ENCODE results near the gene QRICH2. TPM values are rescaled to one million over a fixed set of nuclear protein-coding genes. Genes with fewer than 3 reads are reported as not detected.
"Not testable (repeated sequence)": the region's sequence is repeated elsewhere in the genome, so short reads cannot be mapped to it uniquely, and the experiment has no call there.

Gene QRICH2
- total RNA-seq, 1 donor from 2014 or later, result 10.6 TPM

DNA sequence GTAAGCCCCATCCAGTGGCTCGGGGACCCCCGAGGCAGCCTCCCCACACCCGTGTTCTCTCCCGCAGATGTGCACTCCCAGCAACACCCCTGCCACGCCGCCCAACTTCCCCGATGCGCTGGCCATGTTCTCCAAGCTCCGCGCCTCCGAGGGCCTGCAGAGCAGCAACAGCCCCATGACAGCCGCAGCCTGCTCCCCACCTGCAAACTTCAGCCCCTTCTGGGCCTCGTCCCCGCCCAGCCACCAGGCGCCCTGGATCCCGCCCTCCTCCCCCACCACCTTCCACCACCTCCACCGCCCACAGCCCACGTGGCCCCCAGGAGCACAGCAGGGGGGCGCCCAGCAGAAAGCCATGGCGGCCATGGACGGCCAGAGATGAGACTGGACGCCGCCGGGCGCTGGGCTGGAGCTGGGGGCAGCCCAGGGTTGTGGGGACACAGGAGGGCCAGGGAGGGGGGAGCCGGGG is 37.9 kb downstream of the QRICH2 start:
- TF ChIP-seq, protein P1, sequence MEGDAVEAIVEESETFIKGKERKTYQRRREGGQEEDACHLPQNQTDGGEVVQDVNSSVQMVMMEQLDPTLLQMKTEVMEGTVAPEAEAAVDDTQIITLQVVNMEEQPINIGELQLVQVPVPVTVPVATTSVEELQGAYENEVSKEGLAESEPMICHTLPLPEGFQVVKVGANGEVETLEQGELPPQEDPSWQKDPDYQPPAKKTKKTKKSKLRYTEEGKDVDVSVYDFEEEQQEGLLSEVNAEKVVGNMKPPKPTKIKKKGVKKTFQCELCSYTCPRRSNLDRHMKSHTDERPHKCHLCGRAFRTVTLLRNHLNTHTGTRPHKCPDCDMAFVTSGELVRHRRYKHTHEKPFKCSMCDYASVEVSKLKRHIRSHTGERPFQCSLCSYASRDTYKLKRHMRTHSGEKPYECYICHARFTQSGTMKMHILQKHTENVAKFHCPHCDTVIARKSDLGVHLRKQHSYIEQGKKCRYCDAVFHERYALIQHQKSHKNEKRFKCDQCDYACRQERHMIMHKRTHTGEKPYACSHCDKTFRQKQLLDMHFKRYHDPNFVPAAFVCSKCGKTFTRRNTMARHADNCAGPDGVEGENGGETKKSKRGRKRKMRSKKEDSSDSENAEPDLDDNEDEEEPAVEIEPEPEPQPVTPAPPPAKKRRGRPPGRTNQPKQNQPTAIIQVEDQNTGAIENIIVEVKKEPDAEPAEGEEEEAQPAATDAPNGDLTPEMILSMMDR (IDR thresholded peaks at IDR 0.05), result no peak
- Histone ChIP-seq H3K9me3 (no peaks in the 10 kb centered on the region), H3K4me1 (peaks cover 2 to 30% of the 10 kb centered on the region in 2 donors), H3K27ac (no peak overlapping the region), H3K27me3 (no peaks in the 10 kb centered on the region), H3K36me3 (peaks cover 8 to 15% of the 10 kb centered on the region in 2 donors), H3K4me3 (no peak overlapping the region)
- intact Hi-C loops (cut with DNase I), result loop anchor here (10.0 kb wide), 1 partner anchor 365 kb away; the partner anchor contains the start of gene MRPL38
- DNase-seq (ENCODE audit: low spot score in 2 of 2), result no peak

DNA sequence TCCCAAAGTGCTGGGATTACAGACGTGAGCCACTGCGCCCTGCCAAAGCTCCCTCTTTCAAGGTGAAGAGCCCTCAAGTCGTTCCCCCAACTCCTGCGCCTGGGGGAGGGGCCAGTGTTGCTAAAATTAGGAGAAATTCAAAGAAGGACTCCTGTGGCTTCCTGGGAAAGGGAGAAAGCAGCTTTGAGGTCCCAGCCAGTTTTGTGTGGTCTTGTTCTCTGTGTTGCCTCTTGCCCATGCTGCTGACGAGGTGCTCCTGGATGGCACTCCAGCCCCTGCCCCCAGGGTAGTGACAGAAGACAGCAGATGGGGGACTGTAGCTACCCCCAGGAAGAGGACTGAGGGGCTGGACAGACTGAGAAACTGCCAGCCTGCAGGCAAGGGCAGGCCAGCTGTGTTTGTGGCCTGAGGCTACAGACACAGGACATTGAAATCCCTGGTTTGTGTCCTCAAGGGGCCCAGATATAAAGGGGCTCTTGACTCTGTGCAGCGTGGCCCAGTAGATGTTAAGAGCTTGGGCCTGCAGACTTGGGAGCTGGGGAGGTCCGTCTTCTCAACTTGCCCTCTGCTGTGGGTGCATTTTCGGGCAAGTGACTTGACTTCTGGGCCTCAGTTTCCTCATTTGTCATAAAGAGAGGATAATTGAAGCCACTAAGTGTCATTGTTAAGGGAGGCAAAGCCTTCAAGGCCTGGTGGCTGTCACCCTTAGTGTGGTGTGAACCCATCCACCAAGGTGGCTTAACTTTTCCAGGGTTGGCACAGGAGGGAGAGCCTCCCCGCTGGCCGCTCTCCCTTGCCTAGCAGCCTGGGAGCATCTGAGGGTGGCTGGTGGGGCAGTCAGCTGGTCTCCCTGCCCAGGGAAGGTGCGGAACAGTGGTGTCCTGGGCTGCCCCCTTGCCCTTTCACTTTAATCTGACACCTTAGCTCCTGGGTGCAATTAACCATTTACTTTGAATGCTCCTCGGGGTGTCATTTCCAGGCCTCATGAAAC is 38.8 kb downstream of the QRICH2 start:
- H3K36me3 ChIP-seq, result peaks cover 8 to 15% of the 10 kb centered on the region in 2 donors
- DNase-seq (ENCODE audit: low spot score in 2 of 2), result no peak
- TF ChIP-seq, protein P1 (IDR thresholded peaks at IDR 0.05), result no peak
- H3K4me3 ChIP-seq, result no peak overlapping the region
- H3K27ac ChIP-seq, result peak overlapping the region; percentile 55 to 90
- peaks cover 2 to 33% of the 10 kb centered on the region in 2 donors for H3K4me1 ChIP-seq
- H3K27me3 ChIP-seq, result no peaks in the 10 kb centered on the region
- H3K9me3 ChIP-seq, result no peaks in the 10 kb centered on the region
- intact Hi-C loops (cut with DNase I), result loop anchor here (10.0 kb wide), 2 partner anchors 294 to 1234 kb away; partner anchors contain the start of genes ACOX1 and TEN1

DNA sequence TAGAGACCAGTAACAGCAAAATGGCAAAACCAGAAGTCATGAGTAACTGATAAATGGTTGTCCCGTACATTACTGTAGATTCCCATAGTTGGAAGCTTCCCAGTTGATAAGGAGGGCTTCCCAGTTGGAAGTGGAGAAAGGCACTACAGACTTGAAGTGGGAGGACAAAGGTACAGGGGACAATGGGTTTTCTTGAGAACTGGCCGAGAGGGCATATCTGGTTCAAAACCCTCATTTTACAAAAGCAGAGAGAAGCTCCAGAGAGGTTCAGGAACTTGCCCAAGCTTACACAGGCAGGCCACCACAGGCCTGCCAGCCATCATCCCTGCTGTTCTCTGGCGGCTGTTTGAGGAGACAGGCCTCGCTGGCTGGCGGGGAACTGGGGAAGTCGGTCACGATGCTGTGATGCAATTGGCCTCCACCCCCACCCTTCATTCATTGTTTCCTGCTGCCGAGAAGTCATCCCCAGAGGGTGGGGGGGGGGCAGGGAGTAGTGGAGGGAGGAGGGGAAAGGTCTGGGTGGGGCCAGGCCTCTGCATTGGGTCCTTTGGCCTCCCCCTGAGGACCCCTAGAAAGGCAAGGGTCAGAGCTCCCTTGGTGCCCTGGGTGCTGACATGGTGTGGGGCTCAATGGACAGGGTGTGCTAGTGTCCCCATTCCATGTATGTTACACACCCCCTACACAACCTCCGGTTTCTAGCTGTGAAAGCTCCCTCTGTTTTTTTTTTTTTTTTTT is 39.9 kb downstream of the QRICH2 start:
- no peaks in the 10 kb centered on the region for H3K9me3 ChIP-seq
- peaks cover 8 to 15% of the 10 kb centered on the region in 2 donors for H3K36me3 ChIP-seq
- H3K4me3 ChIP-seq, result peak overlapping the region in 1 of 2 donors; percentile 17
- peak overlapping the region; percentile 55 to 90 for H3K27ac ChIP-seq
- peak; percentile 67 to 87 for DNase-seq (ENCODE audit: low spot score in 2 of 2)
- TF ChIP-seq, protein P1 (IDR thresholded peaks at IDR 0.05), result no peak
- peaks cover 2 to 42% of the 10 kb centered on the region in 2 donors for H3K4me1 ChIP-seq
- intact Hi-C loops (cut with DNase I), result loop anchor here (10.0 kb wide), 2 partner anchors 293 to 1233 kb away; partner anchors contain the start of genes ACOX1 and TEN1
- no peaks in the 10 kb centered on the region for H3K27me3 ChIP-seq

DNA sequence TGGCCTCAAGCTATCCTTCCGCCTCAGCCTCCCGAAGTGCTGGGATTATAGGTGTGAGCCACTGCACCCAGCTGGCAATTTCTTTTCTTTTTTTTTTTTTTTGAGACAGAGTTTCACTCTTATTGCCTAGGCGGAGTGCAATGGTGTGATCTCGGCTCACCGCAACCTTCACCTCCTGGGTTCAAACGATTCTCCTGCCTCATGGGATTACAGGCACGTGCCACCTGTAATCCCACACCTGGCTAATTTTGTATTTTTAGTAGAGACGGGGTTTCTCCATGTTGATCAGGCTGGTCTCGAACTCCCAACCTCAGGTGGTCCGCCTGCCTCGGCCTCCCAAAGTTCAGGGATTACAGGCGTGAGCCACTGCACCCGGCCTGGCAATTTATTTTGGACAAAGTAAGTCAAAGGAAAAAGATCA is 40.5 kb downstream of the QRICH2 start:
- H3K9me3 ChIP-seq; H3K27me3 ChIP-seq; DNase-seq (ENCODE audit: low spot score in 2 of 2): not testable (repeated sequence)
- Histone ChIP-seq H3K4me1 (peaks cover 2 to 41% of the 10 kb centered on the region in 2 donors), H3K4me3 (peak overlapping the region in 1 of 2 donors; percentile 17), H3K36me3 (peaks cover 8 to 15% of the 10 kb centered on the region in 2 donors), H3K27ac (peak overlapping the region; percentile 55 to 90)
- intact Hi-C loops (cut with DNase I), result loop anchor here (10.0 kb wide), 2 partner anchors 293 to 1233 kb away; partner anchors contain the start of genes ACOX1 and TEN1

DNA sequence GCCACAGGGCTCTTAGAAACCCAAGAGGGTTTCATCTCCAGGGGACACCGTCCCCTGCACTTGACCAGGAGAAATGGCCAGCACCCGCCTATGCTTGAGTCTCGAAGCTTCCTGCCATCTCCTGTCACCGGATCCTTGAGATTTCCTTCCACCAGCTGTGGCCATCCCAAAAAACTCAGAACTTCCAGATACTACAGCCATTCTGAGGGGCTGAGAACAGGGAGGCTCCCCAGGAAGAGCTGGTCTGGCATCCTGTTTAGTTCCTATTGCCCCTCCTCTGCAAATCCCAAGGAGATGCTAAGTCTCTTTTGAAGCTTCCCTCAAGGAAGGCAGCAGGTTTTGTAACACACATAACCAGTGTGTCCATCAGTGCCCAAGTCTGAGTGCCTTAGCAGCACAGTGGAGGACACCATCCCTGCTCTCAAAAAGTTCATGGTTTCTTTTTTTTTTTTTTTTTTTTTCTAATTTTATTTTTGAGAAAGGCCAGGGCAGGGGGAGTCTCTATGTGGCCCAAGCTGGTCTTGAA is 41.0 kb downstream of the QRICH2 start:
- peaks cover 8 to 15% of the 10 kb centered on the region in 2 donors for H3K36me3 ChIP-seq
- H3K4me3 ChIP-seq, result peak overlapping the region; percentile 74 to 95
- H3K27me3 ChIP-seq, result no peaks in the 10 kb centered on the region
- no peak for DNase-seq (ENCODE audit: low spot score in 2 of 2)
- H3K4me1 ChIP-seq, result peaks cover 2 to 36% of the 10 kb centered on the region in 2 donors
- peak overlapping the region; percentile 89 to 90 for H3K27ac ChIP-seq
- H3K9me3 ChIP-seq, result no peaks in the 10 kb centered on the region
- intact Hi-C loops (cut with DNase I), result loop anchor here (10.0 kb wide), 2 partner anchors 292 to 1232 kb away; partner anchors contain the start of genes ACOX1 and TEN1
- TF ChIP-seq, protein P1 (IDR thresholded peaks at IDR 0.05), result no peak
